BJ (cell line): ENCODE measurements around the gene LRRC58. TPM values are rescaled to one million over a fixed set of nuclear protein-coding genes. Genes with fewer than 3 reads are reported as not detected.
A peak's percentile ranks its signal among the peaks of the same experiment; 100 is the strongest.

ENCODE experiments used
- CTCF ChIA-PET: fragments of 350-600 bp; formaldehyde crosslinking; extraction: SDS; loops from one replicate; lab custom pipeline; 2021; ENCODE audit warnings: antibody characterized with exemption, inconsistent platforms; lab: Yijun Ruan, JAX
- POLR2A ChIA-PET: fragments of 300-600 bp; sonication (Branson Sonifier 250); formaldehyde crosslinking; extraction: SDS; loops from one replicate; lab custom pipeline; 2021; ENCODE audit warnings: antibody characterized with exemption; lab: Charles Lee
- DNase-seq: peaks from one replicate; pipeline ENCODE4 v3.0.0-alpha.2; 2011; ENCODE audit warnings: low read depth
- H3K27me3 ChIP-seq: 2 replicates; pipeline ENCODE4 v1.6.0; 2011; ENCODE audit warnings: low read length; ENCODE audit not compliant: control insufficient read depth, insufficient read depth
- H3K36me3 ChIP-seq: 2 replicates; pipeline ENCODE4 v1.5.1; 2011; ENCODE audit warnings: low read length; ENCODE audit not compliant: control insufficient read depth, insufficient read depth
- H3K4me3 ChIP-seq: 2 replicates; pipeline ENCODE4 v1.5.1; 2011; ENCODE audit warnings: low read depth, mild to moderate bottlenecking, control low read depth, low read length
- polyA minus RNA-seq: library from RNA; depleted of rRNA, polyadenylated mRNA; stranded (reverse); fragments of >200 nt; gene quantifications from 2 replicates; pipeline ENCODE4 v1.2.3, GENCODE V29; 2011; rRNA and poly(A)+ RNA removed
- polyA plus RNA-seq: library from polyadenylated mRNA; depleted of rRNA; stranded (reverse); fragments of >200 nt; gene quantifications from 2 replicates; pipeline ENCODE4 v1.2.3, GENCODE V29; 2011; rRNA removed
- TF ChIP-seq, protein P1 (sequence below): IDR thresholded peaks from 2 replicates; pipeline ENCODE4 v1.5.1; 2011; ENCODE audit warnings: low read depth, mild to moderate bottlenecking, control low read depth, inconsistent platforms, low read length, moderate library complexity; ENCODE audit not compliant: insufficient read depth

The LRRC58 gene
- polyA plus RNA-seq (6.3 and 10.9 TPM in 2 replicates), polyA minus RNA-seq (6.0 and 6.1 TPM in 2 replicates)

DNA sequence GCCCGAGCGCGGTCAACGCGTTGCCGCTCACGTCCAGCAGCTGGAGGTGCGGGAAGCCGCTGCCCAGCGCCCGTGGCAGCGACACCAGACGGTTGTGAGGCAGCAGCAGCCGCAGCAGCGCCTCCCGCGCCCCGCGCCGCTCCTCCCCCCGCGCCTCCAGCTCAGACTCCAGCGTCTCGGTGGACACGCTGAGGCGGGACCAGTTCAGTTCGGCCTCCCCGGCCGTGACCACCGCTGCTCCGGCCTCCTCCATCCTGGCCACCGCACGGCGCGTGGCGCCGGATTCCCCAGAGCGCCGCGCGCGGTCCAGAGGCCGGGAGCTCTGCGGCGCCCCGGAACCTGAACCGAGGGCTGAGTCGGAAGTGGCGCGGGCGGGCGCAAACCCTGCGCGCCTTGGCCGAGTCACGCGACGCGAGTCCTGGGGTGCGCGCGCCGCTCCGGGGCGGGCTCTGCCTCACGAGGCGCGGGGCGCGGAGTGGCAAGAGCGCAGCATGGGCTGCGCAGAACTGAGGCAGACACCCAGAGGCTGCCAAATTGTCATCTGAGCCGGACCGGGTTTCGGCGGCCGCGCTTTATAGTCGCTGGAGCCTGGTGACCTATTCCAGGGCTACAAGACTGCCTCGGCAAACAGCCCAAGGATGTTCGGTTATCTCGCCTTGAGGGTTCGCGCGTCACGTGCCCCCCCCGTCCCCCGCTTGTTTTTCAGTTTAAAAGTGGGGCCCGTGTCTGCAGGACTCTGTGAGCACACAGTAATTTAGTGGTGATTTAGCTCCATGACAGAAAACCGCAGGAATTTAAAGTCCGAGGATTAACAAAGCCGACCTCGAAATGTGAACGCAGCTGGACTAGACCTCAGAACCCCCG is at the start of gene LRRC58:
Gene LRRC58, minus strand, starts transcription at position 364 of the 864 bp plus-strand sequence. Its CDS starts 111 bp downstream, at position 253.
- ChIA-PET CTCF (interaction anchor here (1.0 to 2.0 kb wide), 6 partner anchors 28 to 209 kb away, joined by 3 to 6 read pairs (median 4); no protein-coding TSS in a partner anchor), POLR2A (interaction anchor here (0.9 kb wide), 1 partner anchor 102 kb away, joined by 3 read pairs; the partner anchor contains the start of gene FSTL1)
- peak; percentile 67 for DNase-seq
- TF ChIP-seq, protein P1, sequence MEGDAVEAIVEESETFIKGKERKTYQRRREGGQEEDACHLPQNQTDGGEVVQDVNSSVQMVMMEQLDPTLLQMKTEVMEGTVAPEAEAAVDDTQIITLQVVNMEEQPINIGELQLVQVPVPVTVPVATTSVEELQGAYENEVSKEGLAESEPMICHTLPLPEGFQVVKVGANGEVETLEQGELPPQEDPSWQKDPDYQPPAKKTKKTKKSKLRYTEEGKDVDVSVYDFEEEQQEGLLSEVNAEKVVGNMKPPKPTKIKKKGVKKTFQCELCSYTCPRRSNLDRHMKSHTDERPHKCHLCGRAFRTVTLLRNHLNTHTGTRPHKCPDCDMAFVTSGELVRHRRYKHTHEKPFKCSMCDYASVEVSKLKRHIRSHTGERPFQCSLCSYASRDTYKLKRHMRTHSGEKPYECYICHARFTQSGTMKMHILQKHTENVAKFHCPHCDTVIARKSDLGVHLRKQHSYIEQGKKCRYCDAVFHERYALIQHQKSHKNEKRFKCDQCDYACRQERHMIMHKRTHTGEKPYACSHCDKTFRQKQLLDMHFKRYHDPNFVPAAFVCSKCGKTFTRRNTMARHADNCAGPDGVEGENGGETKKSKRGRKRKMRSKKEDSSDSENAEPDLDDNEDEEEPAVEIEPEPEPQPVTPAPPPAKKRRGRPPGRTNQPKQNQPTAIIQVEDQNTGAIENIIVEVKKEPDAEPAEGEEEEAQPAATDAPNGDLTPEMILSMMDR, result 0 out of 2 replicates have a peak, but pooled peaks have one; percentile 12
- Histone ChIP-seq H3K27me3 (peaks cover 3% of the 10 kb centered on the region; the same call in 1 of the 2 replicates), H3K36me3 (no peaks in the 10 kb centered on the region), H3K4me3 (peak within 1 kb of the TSS; percentile 66)

DNA sequence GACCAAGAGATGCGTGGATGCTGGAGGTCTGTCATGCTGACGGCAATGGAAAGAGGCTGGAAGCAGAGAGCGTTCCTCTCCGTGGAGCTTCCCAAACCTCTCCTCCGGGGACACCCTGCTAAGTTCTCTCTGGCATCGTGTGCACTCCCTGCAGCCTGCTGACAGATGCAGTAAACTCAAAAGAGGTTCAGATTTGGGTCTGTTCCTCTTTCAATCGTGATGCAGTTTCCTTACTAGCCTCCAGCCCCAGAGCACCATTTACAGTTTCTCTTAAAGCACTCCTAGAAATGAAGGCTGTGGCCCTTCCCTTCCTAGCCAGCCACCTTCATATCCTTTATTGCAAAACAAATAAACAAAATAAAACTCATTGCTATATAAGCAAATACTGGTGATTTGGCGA is 47.3 kb upstream of the LRRC58 start:
- ChIA-PET POLR2A (no interaction called here), CTCF (interaction anchor here (3.0 kb wide), 1 partner anchor 152 kb away, joined by 11 read pairs; no protein-coding TSS in a partner anchor)
- Histone ChIP-seq H3K27me3 (no peaks in the 10 kb centered on the region), H3K4me3 (no peak overlapping the region), H3K36me3 (peaks cover 52% of the 10 kb centered on the region)
- DNase-seq, result no peak
- TF ChIP-seq, protein P1, result no peak

DNA sequence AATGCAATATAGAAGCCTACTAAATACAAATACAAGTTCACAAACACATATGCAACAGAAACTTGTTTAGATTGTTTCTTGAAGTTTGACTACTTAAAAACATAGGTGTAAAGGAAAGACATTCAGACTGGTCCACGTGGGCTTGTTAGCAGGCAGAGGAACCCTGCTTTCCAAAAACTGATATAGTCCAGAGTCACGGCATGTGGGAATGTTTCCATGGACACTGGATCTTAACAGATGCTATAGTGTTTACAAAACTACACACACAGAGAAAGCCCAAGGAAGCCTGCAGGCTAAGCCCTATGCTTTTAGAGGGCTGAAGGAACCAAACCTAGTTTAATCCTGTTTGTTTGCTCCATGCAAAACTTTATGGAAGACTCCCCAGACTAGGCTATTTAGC is 45.2 kb upstream of the LRRC58 start:
- Histone ChIP-seq H3K36me3 (peaks cover 36% of the 10 kb centered on the region), H3K4me3 (no peak overlapping the region), H3K27me3 (no peaks in the 10 kb centered on the region)
- CTCF ChIA-PET, result no interaction called here
- no peak for DNase-seq
- POLR2A ChIA-PET, result no interaction called here
- TF ChIP-seq, protein P1, result no peak

DNA sequence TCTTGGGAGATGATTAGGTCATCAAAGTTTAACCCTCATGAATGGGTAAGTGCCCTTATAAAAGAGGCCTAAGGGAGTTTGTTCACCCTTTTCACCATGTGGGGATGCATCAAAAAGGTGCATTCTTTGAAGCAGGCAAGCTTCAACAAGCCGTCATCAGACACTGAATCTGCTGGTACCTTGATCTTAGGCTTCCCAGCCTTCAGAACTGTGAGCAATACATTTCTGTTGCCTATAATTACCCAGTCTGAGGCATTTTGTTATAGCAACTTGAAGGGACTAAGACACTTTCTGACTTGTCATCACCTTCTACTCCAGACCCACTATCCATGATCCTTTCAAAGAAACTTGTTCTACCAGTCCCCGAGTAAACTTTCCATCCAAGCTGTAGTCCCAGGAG is 44.6 kb upstream of the LRRC58 start:
- ChIA-PET POLR2A (no interaction called here), CTCF (interaction anchor here (1.0 to 1.6 kb wide), 3 partner anchors 149 to 165 kb away, joined by 4 to 6 read pairs (median 4); no protein-coding TSS in a partner anchor)
- TF ChIP-seq, protein P1, result no peak
- Histone ChIP-seq H3K36me3 (peaks cover 34% of the 10 kb centered on the region), H3K4me3 (no peak overlapping the region), H3K27me3 (no peaks in the 10 kb centered on the region)
- no peak for DNase-seq

DNA sequence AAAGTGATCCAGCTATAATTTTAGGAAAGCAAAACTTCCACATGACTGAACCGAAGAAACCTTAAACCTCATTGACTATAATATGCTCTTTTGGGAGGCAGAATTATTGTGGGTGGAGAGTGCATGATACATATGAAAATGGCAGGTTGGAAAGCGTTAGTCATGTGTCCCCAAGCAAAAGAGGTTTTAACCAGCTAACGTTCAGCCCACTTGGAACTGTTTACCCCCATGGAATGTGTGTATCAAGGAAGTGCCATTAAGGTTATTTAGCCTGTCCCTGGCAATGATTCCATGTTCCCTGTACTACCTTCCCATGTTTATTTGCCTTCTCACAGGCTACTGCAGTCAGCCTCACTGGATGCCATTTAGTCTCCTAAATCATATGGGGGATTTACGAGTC is 44.1 kb upstream of the LRRC58 start:
- POLR2A ChIA-PET, result no interaction called here
- Histone ChIP-seq H3K27me3 (no peaks in the 10 kb centered on the region), H3K4me3 (no peak overlapping the region), H3K36me3 (peaks cover 31% of the 10 kb centered on the region)
- CTCF ChIA-PET, result interaction anchor here (0.8 to 1.6 kb wide), 5 partner anchors 24 to 166 kb away, joined by 3 to 6 read pairs (median 4); no protein-coding TSS in a partner anchor
- no peak for DNase-seq
- TF ChIP-seq, protein P1, result no peak
